Hepatocyte (in vitro differentiated cells): ENCODE measurements around the gene FKTN.
"Not testable (repeated sequence)": the region's sequence is repeated elsewhere in the genome, so short reads cannot be mapped to it uniquely, and the experiment has no call there.

Experiments used
- EZH2 ChIP-seq: fragments of 200-600 bp; sonication (generic); IDR thresholded peaks from 2 replicates; pipeline ENCODE4 v1.6.1; 2016; ENCODE audit warnings: antibody characterized with exemption, mild to moderate bottlenecking, borderline replicate concordance
- EZH2phosphoT487 ChIP-seq: fragments of 200-600 bp; sonication (generic); IDR thresholded peaks from one replicate; pipeline ENCODE4 v1.6.1; 2018; ENCODE audit warnings: antibody characterized with exemption, mild to moderate bottlenecking, low read depth, moderate library complexity; ENCODE audit not compliant: unreplicated experiment, severe bottlenecking
- TF ChIP-seq, protein P1 (sequence below): fragments of 200-600 bp; sonication (generic); IDR thresholded peaks from 2 replicates; pipeline ENCODE4 v1.5.1; 2016; ENCODE audit warnings: antibody characterized with exemption, mild to moderate bottlenecking; ENCODE audit not compliant: poor library complexity

DNA sequence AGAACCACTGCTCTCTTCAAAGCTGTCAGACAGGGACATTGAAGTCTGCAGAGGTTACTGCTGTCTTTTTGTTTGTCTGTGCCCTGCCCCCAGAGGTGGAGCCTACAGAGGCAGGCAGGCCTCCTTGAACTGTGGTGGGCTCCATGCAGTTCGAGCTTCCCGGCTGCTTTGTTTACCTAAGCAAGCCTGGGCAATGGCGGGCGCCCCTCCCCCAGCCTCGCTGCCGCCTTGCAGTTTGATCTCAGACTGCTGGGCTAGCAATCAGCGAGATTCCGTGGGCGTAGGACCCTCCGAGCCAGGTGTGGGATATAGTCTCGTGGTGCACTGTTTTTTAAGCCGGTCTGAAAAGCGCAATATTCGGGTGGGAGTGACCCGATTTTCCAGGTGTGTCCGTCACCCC, 23.6 kb downstream of the FKTN start:
- not testable (repeated sequence) for TF ChIP-seq EZH2, EZH2phosphoT487
- TF ChIP-seq, protein P1, sequence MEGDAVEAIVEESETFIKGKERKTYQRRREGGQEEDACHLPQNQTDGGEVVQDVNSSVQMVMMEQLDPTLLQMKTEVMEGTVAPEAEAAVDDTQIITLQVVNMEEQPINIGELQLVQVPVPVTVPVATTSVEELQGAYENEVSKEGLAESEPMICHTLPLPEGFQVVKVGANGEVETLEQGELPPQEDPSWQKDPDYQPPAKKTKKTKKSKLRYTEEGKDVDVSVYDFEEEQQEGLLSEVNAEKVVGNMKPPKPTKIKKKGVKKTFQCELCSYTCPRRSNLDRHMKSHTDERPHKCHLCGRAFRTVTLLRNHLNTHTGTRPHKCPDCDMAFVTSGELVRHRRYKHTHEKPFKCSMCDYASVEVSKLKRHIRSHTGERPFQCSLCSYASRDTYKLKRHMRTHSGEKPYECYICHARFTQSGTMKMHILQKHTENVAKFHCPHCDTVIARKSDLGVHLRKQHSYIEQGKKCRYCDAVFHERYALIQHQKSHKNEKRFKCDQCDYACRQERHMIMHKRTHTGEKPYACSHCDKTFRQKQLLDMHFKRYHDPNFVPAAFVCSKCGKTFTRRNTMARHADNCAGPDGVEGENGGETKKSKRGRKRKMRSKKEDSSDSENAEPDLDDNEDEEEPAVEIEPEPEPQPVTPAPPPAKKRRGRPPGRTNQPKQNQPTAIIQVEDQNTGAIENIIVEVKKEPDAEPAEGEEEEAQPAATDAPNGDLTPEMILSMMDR, result not testable (repeated sequence)
